Naive thymus-derived CD4-positive, alpha-beta T cell (primary cell): ENCODE measurements around the gene SGCG. TPM values are rescaled to one million over a fixed set of nuclear protein-coding genes. Genes with fewer than 3 reads are reported as not detected.

Experiments
- ATAC-seq: fragments of 150-1000 bp; cut with Tn5 transposase; 2 replicates; pipeline ENCODE4 v1.10.0; 2021; ENCODE audit warnings: mild to moderate bottlenecking, moderate library complexity
- CTCF ChIA-PET: fragments of 350-600 bp; sonication (Branson Sonifier 250); formaldehyde crosslinking; loops from one replicate; lab custom pipeline; 2021; ENCODE audit warnings: antibody characterized with exemption; lab: Charles Lee
- POLR2A ChIA-PET: fragments of 350-600 bp; sonication (Branson Sonifier 250); formaldehyde crosslinking; loops from one replicate; lab custom pipeline; 2021; ENCODE audit warnings: antibody characterized with exemption, inconsistent platforms; lab: Charles Lee
- DNase-seq, 9 donors: peaks; one replicate each; pipeline versions ENCODE4 v3.0.0 to v3.0.0-alpha.2; 2020 to 2022; ENCODE audit warnings: mixed read lengths in 1 of 9
- H3K27ac ChIP-seq: one replicate; pipeline ENCODE4 v1.7.0; 2013; ENCODE audit warnings: mild to moderate bottlenecking, low read depth, low read length, moderate library complexity
- H3K27me3 ChIP-seq, 2 donors: one replicate each; pipeline ENCODE4 v1.7.0; 2013; ENCODE audit warnings: low read length in 2 of 2, mild to moderate bottlenecking in 2 of 2, moderate library complexity in 2 of 2; ENCODE audit not compliant: control insufficient read depth in 2 of 2, insufficient read depth in 2 of 2
- H3K36me3 ChIP-seq, 3 experiments: 1 replicate in 2 of 3; 2 replicates in 1 of 3; pipeline ENCODE4 v1.7.0; 2013; ENCODE audit warnings: low read length in 3 of 3, mild to moderate bottlenecking in 3 of 3, moderate library complexity in 1 of 3; ENCODE audit not compliant: insufficient read depth in 3 of 3, control insufficient read depth in 2 of 3
- H3K4me1 ChIP-seq, 2 donors: one replicate each; pipeline ENCODE4 v1.7.0; 2013; ENCODE audit warnings: low read length in 2 of 2, mild to moderate bottlenecking in 2 of 2, moderate library complexity in 1 of 2; ENCODE audit not compliant: control insufficient read depth in 2 of 2, insufficient read depth in 2 of 2
- H3K4me3 ChIP-seq: 2 replicates; pipeline ENCODE4 v1.7.0; 2013; ENCODE audit warnings: mild to moderate bottlenecking, low read length
- H3K9me3 ChIP-seq, 3 experiments: 1 replicate in 2 of 3; 2 replicates in 1 of 3; pipeline ENCODE4 v1.7.0; 2013; ENCODE audit warnings: low read length in 3 of 3; ENCODE audit not compliant: control insufficient read depth in 2 of 3
- H3K27ac Mint-ChIP-seq, 9 donors: one replicate each; pipeline ENCODE4 v1.8.0; 2020 to 2022; ENCODE audit warnings: mixed read lengths in 9 of 9, mild to moderate bottlenecking in 8 of 9, moderate library complexity in 5 of 9, inconsistent platforms in 2 of 9
- H3K27me3 Mint-ChIP-seq, 5 donors: one replicate each; pipeline ENCODE4 v1.8.0; 2021 to 2022; ENCODE audit warnings: mixed read lengths in 5 of 5, mild to moderate bottlenecking in 1 of 5
- H3K36me3 Mint-ChIP-seq, 5 donors: one replicate each; pipeline ENCODE4 v1.8.0; 2020 to 2022; ENCODE audit warnings: mixed read lengths in 5 of 5, mild to moderate bottlenecking in 3 of 5, inconsistent platforms in 1 of 5
- H3K4me1 Mint-ChIP-seq, 7 donors: one replicate each; pipeline ENCODE4 v1.8.0; 2020 to 2022; ENCODE audit warnings: mixed read lengths in 7 of 7, mild to moderate bottlenecking in 3 of 7, inconsistent platforms in 1 of 7
- H3K4me3 Mint-ChIP-seq, 10 donors: one replicate each; pipeline ENCODE4 v1.8.0; 2020 to 2022; ENCODE audit warnings: mild to moderate bottlenecking in 10 of 10, mixed read lengths in 10 of 10, moderate library complexity in 6 of 10, inconsistent platforms in 2 of 10
- H3K9me3 Mint-ChIP-seq, 11 donors: one replicate each; pipeline ENCODE4 v1.8.0; 2020 to 2022; ENCODE audit warnings: mixed read lengths in 11 of 11, mild to moderate bottlenecking in 4 of 11, inconsistent platforms in 1 of 11, moderate library complexity in 1 of 11
- intact Hi-C, 2 donors: fragments of 100-400 bp; cut with micrococcal nuclease; formaldehyde crosslinking; loops; one replicate each; pipeline ENCODE4 v1.15.1; 2023
- polyA plus RNA-seq, 2 donors: library from polyadenylated mRNA; unstranded; fragments of 300-500 nt; fragmentation: Illumina TruSeq; gene quantifications; one replicate each; pipeline ENCODE4 v1.2.3, GENCODE V29; 2021
- total RNA-seq, 6 experiments: library from RNA in 5 of 6; stranded (reverse) in 5 of 6; gene quantifications; 1 replicate in 5 of 6; 2 replicates in 1 of 6; pipeline ENCODE4 v1.2.3 and lab custom pipeline; 2021 to 2026

Gene SGCG
- total and polyA plus RNA-seq, 7 experiments from 2014 or later, result not detected

- Histone ChIP-seq H3K27me3 (no peaks in the 10 kb centered on the region), H3K36me3 (peaks cover 0 to 32% (median 0%) of the 10 kb centered on the region in 3 experiments), H3K4me3 (no peak overlapping the region), H3K4me1 (peaks cover 6 to 12% of the 10 kb centered on the region in 2 donors), H3K27ac (no peak overlapping the region), H3K9me3 (no peaks in the 10 kb centered on the region)
- no peaks in the 10 kb centered on the region for H3K9me3 Mint-ChIP-seq
- peak overlapping the region in 1 of 9 donors; percentile 29 for H3K27ac Mint-ChIP-seq
- no peaks in the 10 kb centered on the region for H3K27me3 Mint-ChIP-seq
- H3K36me3 Mint-ChIP-seq, result peaks cover 6 to 34% (median 22%) of the 10 kb centered on the region in 5 donors
- DNase-seq (no peak), ATAC-seq (no peak)
- intact Hi-C loops, result loop anchor here (10.0 kb wide), 3 partner anchors 852 to 1932 kb away; partner anchors contain the start of gene NUP58 (in 1 of the 2)
- peaks cover 10 to 50% (median 39%) of the 10 kb centered on the region in 7 donors for H3K4me1 Mint-ChIP-seq
- peak overlapping the region in 9 of 10 donors; percentile 0 to 41 (median 10) for H3K4me3 Mint-ChIP-seq
- ChIA-PET CTCF (no interaction called here), POLR2A (no interaction called here)
Observed at GRCh38 chr13:23372264-23372906, 191.6 kb downstream of the SGCG start.
